GM12878 (cell line): ENCODE results near the gene RELT. TPM values are rescaled to one million over a fixed set of nuclear protein-coding genes. Genes with fewer than 3 reads are reported as not detected.
A peak's percentile ranks its signal among the peaks of the same experiment; 100 is the strongest.

Source experiments
- ATAC-seq: fragments of 200-7000 bp; cut with Tn5 transposase; 3 replicates; pipeline ENCODE4 v1.9.1; 2020; ENCODE audit warnings: mild to moderate bottlenecking, moderate library complexity
- BruUV-seq: library from RNA; stranded (reverse); fragments of 400-500 nt; replicated peaks from 2 replicates; lab custom pipeline; 2021; lab: Mats Ljungman, UMichigan
- CTCF ChIA-PET: fragments of 300-600 bp; sonication (Branson Sonifier 250); formaldehyde crosslinking; extraction: SDS; loops from one replicate; lab custom pipeline; 2021; ENCODE audit warnings: inconsistent platforms; lab: Yijun Ruan, JAX
- POLR2A ChIA-PET: fragments of 350-600 bp; formaldehyde crosslinking; extraction: SDS; loops from one replicate; lab custom pipeline; 2021; ENCODE audit warnings: inconsistent platforms; lab: Charles Lee
- RAD21 ChIA-PET: fragments of 300-600 bp; sonication (Branson Sonifier 250); formaldehyde crosslinking; loops from one replicate; lab custom pipeline; 2023; ENCODE audit warnings: antibody characterized with exemption; ENCODE audit not compliant: unreplicated experiment; lab: Charles Lee
- SMC1A ChIA-PET: fragments of 300-600 bp; sonication (Branson Sonifier 250); formaldehyde crosslinking; loops from one replicate; lab custom pipeline; 2023; ENCODE audit not compliant: unreplicated experiment, uncharacterized antibody; lab: Charles Lee
- DNase-seq: peaks from one replicate; pipeline ENCODE4 v3.0.0-alpha.2; 2011; ENCODE audit warnings: low read depth, low spot score
- FAIRE-seq: peaks from 3 replicates; lab custom pipeline; 2011; peaks lifted over from hg19 to GRCh38; lab: Jason Lieb, UNC
- H2AFZ ChIP-seq: 2 replicates; pipeline ENCODE4 v1.6.0; 2011; ENCODE audit warnings: low read depth, low read length, control low read depth; ENCODE audit not compliant: control insufficient read depth
- H3K27ac ChIP-seq: 2 replicates; pipeline ENCODE4 v1.5.1; 2011; ENCODE audit warnings: control low read depth; ENCODE audit not compliant: control insufficient read depth, insufficient read depth
- H3K27me3 ChIP-seq, 2 experiments: replicated peaks in 1 of 2; 2 replicates each; pipeline versions ENCODE4 v1.6.0 to v1.6.1; 2011; ENCODE audit warnings: low read length in 1 of 2; ENCODE audit not compliant: control insufficient read depth in 2 of 2, insufficient read depth in 2 of 2
- H3K36me3 ChIP-seq, 2 experiments: 2 replicates each; pipeline ENCODE4 v1.5.1; 2011; ENCODE audit warnings: low read length in 1 of 2; ENCODE audit not compliant: control insufficient read depth in 2 of 2, insufficient read depth in 2 of 2
- H3K4me1 ChIP-seq: 2 replicates; pipeline ENCODE4 v1.6.1; 2011; ENCODE audit warnings: mild to moderate bottlenecking, low read length, moderate library complexity, mixed read lengths; ENCODE audit not compliant: control insufficient read depth, insufficient read depth
- H3K4me2 ChIP-seq: 2 replicates; pipeline ENCODE4 v1.6.0; 2011; ENCODE audit warnings: control low read depth; ENCODE audit not compliant: control insufficient read depth, insufficient read depth
- H3K4me3 ChIP-seq: fragments of 200-600 bp; sonication (generic); 2 replicates; pipeline ENCODE4 v1.5.1; 2016
- H3K79me2 ChIP-seq: 2 replicates; pipeline ENCODE4 v1.6.0; 2011; ENCODE audit warnings: low read length; ENCODE audit not compliant: control insufficient read depth, insufficient read depth
- H3K9ac ChIP-seq: 2 replicates; pipeline ENCODE4 v1.8.0; 2011; ENCODE audit warnings: low read length, control low read depth, mixed read lengths; ENCODE audit not compliant: control insufficient read depth, insufficient read depth
- H3K9me3 ChIP-seq: replicated peaks from 3 replicates; pipeline ENCODE4 v1.5.1; 2011; ENCODE audit warnings: mild to moderate bottlenecking, low read length; ENCODE audit not compliant: control insufficient read depth, insufficient read depth
- H4K20me1 ChIP-seq: 2 replicates; pipeline ENCODE4 v1.6.0; 2011; ENCODE audit not compliant: control insufficient read depth, insufficient read depth
- BCL3 ChIP-seq: IDR thresholded peaks from 2 replicates; pipeline ENCODE4 v1.6.1; 2011; ENCODE audit warnings: borderline replicate concordance, low read depth, mild to moderate bottlenecking, moderate library complexity, low read length; ENCODE audit not compliant: insufficient read depth, poor library complexity, severe bottlenecking
- BHLHE40 ChIP-seq, 2 experiments: fragments of 450-650 bp in 1 of 2; IDR thresholded peaks; 2 replicates each; pipeline ENCODE4 v1.6.1; 2011 to 2017; ENCODE audit warnings: low read depth in 2 of 2, borderline replicate concordance in 1 of 2, improper control_type of control experiment in 1 of 2, low read length in 1 of 2, mild to moderate bottlenecking in 1 of 2
- E4F1 ChIP-seq: fragments of 450-650 bp; IDR thresholded peaks from 2 replicates; pipeline ENCODE4 v1.6.1; 2018; ENCODE audit warnings: borderline replicate concordance, mild to moderate bottlenecking; ENCODE audit not compliant: partially characterized antibody
- EED ChIP-seq: sonication (generic); IDR thresholded peaks from 2 replicates; pipeline ENCODE4 v1.6.1; 2016; ENCODE audit warnings: antibody characterized with exemption, low read depth
- EGR1 ChIP-seq, 2 experiments: IDR thresholded peaks; 1 replicate in 1 of 2; 2 replicates in 1 of 2; pipeline ENCODE4 v1.6.1; 2011 to 2012; ENCODE audit warnings: low read depth in 2 of 2, low read length in 2 of 2, borderline replicate concordance in 1 of 2, mild to moderate bottlenecking in 1 of 2, moderate library complexity in 1 of 2
- FOS ChIP-seq: IDR thresholded peaks from 3 replicates; pipeline ENCODE4 v1.6.1; 2011; ENCODE audit warnings: borderline replicate concordance; ENCODE audit not compliant: insufficient read length; ENCODE audit errors: extremely low read depth
- JUND ChIP-seq: IDR thresholded peaks from 2 replicates; pipeline ENCODE4 v1.6.1; 2012; ENCODE audit warnings: low read depth, mild to moderate bottlenecking, low read length, improper control_type of control experiment, moderate library complexity
- NFYB ChIP-seq: IDR thresholded peaks from 2 replicates; pipeline ENCODE4 v1.6.1; 2011; ENCODE audit warnings: low read depth, mild to moderate bottlenecking, low read length, improper control_type of control experiment, moderate library complexity; ENCODE audit not compliant: insufficient read depth
- SMAD5 ChIP-seq: IDR thresholded peaks from 2 replicates; pipeline ENCODE4 v1.6.1; 2016; ENCODE audit warnings: antibody characterized with exemption, low read depth
- SPI1 ChIP-seq: IDR thresholded peaks from 2 replicates; pipeline ENCODE4 v1.6.1; 2011; ENCODE audit warnings: low read depth, mild to moderate bottlenecking, low read length, moderate library complexity, borderline replicate concordance; ENCODE audit not compliant: insufficient read depth
- ZBTB40 ChIP-seq: fragments of 450-650 bp; IDR thresholded peaks from 2 replicates; pipeline ENCODE4 v1.6.1; 2016; ENCODE audit warnings: mild to moderate bottlenecking, moderate library complexity, borderline replicate concordance
- ZNF274 ChIP-seq: IDR thresholded peaks from one replicate; pipeline ENCODE4 v1.8.0; 2011; ENCODE audit not compliant: insufficient read length, insufficient read depth
- whole genome bisulfite sequencing: methylation state at CpG from one replicate; pipeline ENCODE4 v1.1.6; 2016; ENCODE audit warnings: low lambda C conversion rate; ENCODE audit not compliant: insufficient replicate concordance, insufficient coverage; ENCODE audit errors: missing lambda C conversion rate; 5-methylcytosine and 5-hydroxymethylcytosine counted together
- in situ Hi-C: fragments of 300-500 bp; cut with MboI; formaldehyde crosslinking; loops from 9 replicates; pipeline ENCODE4 v1.14.3; 2018; ENCODE audit warnings: mixed read lengths
- intact Hi-C: fragments of 100-400 bp; cut with micrococcal nuclease; formaldehyde crosslinking; loops from one replicate; pipeline ENCODE4 v1.14.2; 2022; ENCODE audit not compliant: unreplicated experiment
- polyA plus RNA-seq, 11 experiments: library from polyadenylated mRNA; depleted of rRNA in 4 of 11; unstranded in 6 of 11; stranded (reverse) in 5 of 11; fragments of >200 nt; fragmentation: Nextera tagmentation in 4 of 11; fragmentation: Illumina TruSeq in 1 of 11; extraction: Ambion mirVana in 4 of 11; extraction: Trizol in 1 of 11; gene quantifications; 1 replicate in 1 of 11; 2 replicates in 10 of 11; pipeline versions ENCODE4 v1.2.1 to v1.2.3, GENCODE V29; 2011 to 2016; ENCODE audit warnings: inconsistent platforms in 2 of 11, missing spikeins in 2 of 11, low read depth in 1 of 11
- total RNA-seq, 4 experiments: library from RNA; depleted of rRNA in 3 of 4; stranded (reverse); fragments of >200 nt in 3 of 4; fragmentation: Illumina TruSeq in 1 of 4; extraction: Trizol in 1 of 4; gene quantifications; 2 replicates each; pipeline versions ENCODE4 v1.2.1 to v1.2.3, GENCODE V29; 2013 to 2021

The RELT gene
- total and polyA plus RNA-seq, 10 of the 15 experiments (the other 5 are each of a cell fraction or from before 2014, with no cell fraction given) = 1.2 to 28.5 (median 10.8) TPM

GRCh38 chr11:73384872-73385689 lies 8.9 kb downstream of the RELT start:
- peak overlapping the region; percentile 66 for H3K4me3 ChIP-seq
- intact Hi-C loops (loop anchor here (1.0 kb wide), 1 partner anchor 9 kb away; the partner anchor contains the start of gene RELT), in situ Hi-C loops (no loop called here)
- H3K79me2 ChIP-seq = peaks cover 100% of the 10 kb centered on the region
- H3K27ac ChIP-seq = peak overlapping the region; percentile 95
- ChIA-PET CTCF (interaction anchor here (0.8 to 25.6 kb wide), 13 partner anchors 8 to 276 kb away, joined by 3 to 400 read pairs (median 5); no protein-coding TSS in a partner anchor), RAD21 (interaction anchor here (0.6 to 3.0 kb wide), 19 partner anchors 7 to 241 kb away, joined by 3 to 14 read pairs (median 5); partner anchors contain the start of genes ARHGEF17, FAM168A and RELT), POLR2A (interaction anchor here (0.6 to 2.3 kb wide), 14 partner anchors 8 to 792 kb away, joined by 3 to 18 read pairs (median 5); partner anchors contain the start of genes FAM168A and RELT), SMC1A (interaction anchor here (0.7 to 3.3 kb wide), 9 partner anchors 8 to 278 kb away, joined by 3 to 12 read pairs (median 5); no protein-coding TSS in a partner anchor)
- peak overlapping the region; percentile 65 for H3K9ac ChIP-seq
- peaks cover 85% of the 10 kb centered on the region for H3K4me1 ChIP-seq
- H3K36me3 ChIP-seq = peaks cover 5 to 13% of the 10 kb centered on the region in 2 experiments; a peak in 2 of 4 replicates
- no peaks in the 10 kb centered on the region for H3K9me3 ChIP-seq
- WGBS = 2% methylated on average over 20 of the region's 21 CpGs
- BruUV-seq = no TSS peak
- DNase-seq (peak; percentile 69), ATAC-seq (peak; percentile 73), FAIRE-seq (peak; percentile 18)
- H4K20me1 ChIP-seq = no peaks in the 10 kb centered on the region
- peak overlapping the region; percentile 88 for H3K4me2 ChIP-seq
- H3K27me3 ChIP-seq = no peaks in the 10 kb centered on the region
- no peak overlapping the region for H2AFZ ChIP-seq
- TF ChIP-seq JUND (no peak), NFYB (no peak), FOS (no peak), ZBTB40 (no peak), ZNF274 (no peak), E4F1 (no peak), BCL3 (no peak), BHLHE40 (IDR thresholded peaks at IDR 0.05; ENCODE audit: borderline replicate concordance in 1 of 2, low read depth in 2 of 2, low read length in 1 of 2) (peak; percentile 30 to 56; a peak in 1 of 4 replicates), EED (peak; percentile 28; the same call in 1 of the 2 replicates), EGR1 (IDR thresholded peaks at IDR 0.05; ENCODE audit: borderline replicate concordance in 1 of 2, low read depth in 2 of 2, low read length in 2 of 2) (peak in 1 of 2 experiments; percentile 82; a peak in 2 of 3 replicates), SMAD5 (no peak), SPI1 (peak; percentile 84)
